ENCODE data around the gene NDFIP2.

DNA sequence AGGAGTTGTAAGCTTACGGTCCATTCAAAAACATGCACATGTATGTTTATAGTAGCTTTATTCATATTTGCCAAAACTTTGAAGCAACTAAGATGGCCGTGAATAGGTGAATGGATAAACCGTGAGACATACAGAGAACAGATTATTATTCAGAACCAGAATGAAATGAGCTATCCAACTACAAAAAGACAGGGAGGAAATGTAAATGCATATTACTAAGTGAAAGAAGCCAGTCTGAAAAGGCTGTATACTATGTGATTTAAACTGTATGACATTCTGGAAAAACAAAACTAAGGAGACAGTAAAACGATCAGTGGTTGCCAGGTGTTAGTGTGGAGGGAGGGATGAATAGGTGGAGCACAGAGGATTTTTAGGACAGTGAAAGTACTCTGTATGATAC lies 19.9 kb downstream of the NDFIP2 start:
- TF ChIP-seq, protein P1, sequence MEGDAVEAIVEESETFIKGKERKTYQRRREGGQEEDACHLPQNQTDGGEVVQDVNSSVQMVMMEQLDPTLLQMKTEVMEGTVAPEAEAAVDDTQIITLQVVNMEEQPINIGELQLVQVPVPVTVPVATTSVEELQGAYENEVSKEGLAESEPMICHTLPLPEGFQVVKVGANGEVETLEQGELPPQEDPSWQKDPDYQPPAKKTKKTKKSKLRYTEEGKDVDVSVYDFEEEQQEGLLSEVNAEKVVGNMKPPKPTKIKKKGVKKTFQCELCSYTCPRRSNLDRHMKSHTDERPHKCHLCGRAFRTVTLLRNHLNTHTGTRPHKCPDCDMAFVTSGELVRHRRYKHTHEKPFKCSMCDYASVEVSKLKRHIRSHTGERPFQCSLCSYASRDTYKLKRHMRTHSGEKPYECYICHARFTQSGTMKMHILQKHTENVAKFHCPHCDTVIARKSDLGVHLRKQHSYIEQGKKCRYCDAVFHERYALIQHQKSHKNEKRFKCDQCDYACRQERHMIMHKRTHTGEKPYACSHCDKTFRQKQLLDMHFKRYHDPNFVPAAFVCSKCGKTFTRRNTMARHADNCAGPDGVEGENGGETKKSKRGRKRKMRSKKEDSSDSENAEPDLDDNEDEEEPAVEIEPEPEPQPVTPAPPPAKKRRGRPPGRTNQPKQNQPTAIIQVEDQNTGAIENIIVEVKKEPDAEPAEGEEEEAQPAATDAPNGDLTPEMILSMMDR (IDR thresholded peaks at IDR 0.05), result no peak
- no peak for TF ChIP-seq POLR2A (IDR thresholded peaks at IDR 0.05; ENCODE audit: low read length)
- no peak for TF ChIP-seq ZSCAN20 (CRISPR knock-in tag; IDR thresholded peaks at IDR 0.05)
- no peak for TF ChIP-seq MAZ (IDR thresholded peaks at IDR 0.05; ENCODE audit: borderline replicate concordance, low read depth, low read length)
- TF ChIP-seq HDAC2 (IDR thresholded peaks at IDR 0.05), result no peak
- TF ChIP-seq POLR2AphosphoS2 (conservative IDR thresholded peaks at IDR 0.05; ENCODE audit: low read length), result no peak
- TF ChIP-seq CEBPB (IDR thresholded peaks at IDR 0.05), result no peak
- no peak for TF ChIP-seq CHD4 (IDR thresholded peaks at IDR 0.05; ENCODE audit: borderline replicate concordance)
- no peak for TF ChIP-seq PHF8 (IDR thresholded peaks at IDR 0.05; ENCODE audit: borderline replicate concordance, low read depth)
- no peak for TF ChIP-seq EP300 (IDR thresholded peaks at IDR 0.05)
- TF ChIP-seq NR3C1 (IDR thresholded peaks at IDR 0.05), result no peak
- no peak for TF ChIP-seq SMC3 (IDR thresholded peaks at IDR 0.05)

All from A549 (cell line).